GM19328 (cell line): ENCODE measurements around the gene HS6ST1.

ENCODE experiments used
- ATAC-seq: cut with Tn5 transposase; IDR thresholded peaks from one replicate; pipeline ENCODE4 v1.9.1; 2021; ENCODE audit warnings: mild to moderate bottlenecking, moderate library complexity; ENCODE audit not compliant: unreplicated experiment

Gene HS6ST1

DNA sequence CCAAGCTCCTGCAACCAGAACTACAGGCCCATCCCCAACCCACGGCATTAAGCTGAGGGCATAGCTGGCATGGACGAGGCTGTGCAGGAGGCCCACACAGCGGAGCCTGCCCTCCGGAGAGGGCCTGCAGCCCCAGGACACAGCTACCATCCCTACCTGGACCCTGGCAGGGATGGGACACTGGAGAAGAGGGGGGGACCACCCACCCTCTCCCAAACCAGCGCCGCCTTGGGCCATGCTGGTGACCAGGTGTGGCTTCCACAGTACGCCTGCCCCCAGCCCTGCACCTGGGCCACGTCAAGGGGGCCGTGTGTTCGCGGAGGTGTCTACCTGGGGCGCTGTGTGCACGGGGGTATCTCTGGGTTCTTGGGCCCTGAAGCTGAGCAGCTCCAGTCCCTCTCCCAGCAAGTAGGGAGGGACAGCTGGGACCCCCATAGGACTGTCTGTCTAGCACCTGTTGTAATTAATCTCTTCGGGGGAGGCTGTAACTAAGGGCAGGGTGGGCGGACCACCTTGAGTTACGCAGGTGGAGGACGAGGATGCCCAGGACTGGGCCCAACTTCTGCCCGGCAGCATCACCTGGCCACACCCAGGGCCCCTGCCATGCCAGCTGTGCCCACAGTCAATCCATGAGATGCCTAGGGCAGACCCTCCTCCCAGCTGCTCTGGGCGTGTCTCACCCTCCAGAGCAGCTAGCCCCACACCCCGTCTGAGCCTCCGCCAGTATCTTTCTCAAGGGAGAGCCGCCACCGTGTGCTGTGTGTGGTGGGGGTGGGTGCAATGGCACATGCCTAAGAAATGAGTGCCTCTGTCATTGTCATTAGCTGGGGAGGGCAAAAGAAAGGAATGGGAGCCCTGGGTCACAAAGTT is 18.3 kb downstream of the HS6ST1 start:
- no peak for ATAC-seq

DNA sequence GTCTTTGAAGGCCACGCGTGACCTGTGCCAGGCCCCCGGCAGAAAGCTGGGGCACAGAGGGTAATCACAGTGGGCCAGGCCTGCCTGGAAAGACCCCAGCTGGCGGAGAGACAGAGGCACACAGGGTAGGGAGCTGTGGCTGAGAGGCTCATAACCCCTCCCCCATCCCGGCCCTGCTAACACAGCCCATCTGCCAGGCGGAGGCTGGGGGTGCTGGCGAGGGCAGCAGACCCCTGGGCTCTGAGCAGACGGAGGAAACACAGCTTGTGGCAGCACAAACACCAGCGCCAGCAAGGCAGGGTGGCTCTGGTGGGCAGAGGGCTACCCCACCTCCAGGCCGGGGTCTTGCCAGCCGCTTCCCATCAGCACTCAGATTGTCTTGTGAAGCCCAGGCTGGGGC is 19.0 kb downstream of the HS6ST1 start:
- ATAC-seq, result no peak

DNA sequence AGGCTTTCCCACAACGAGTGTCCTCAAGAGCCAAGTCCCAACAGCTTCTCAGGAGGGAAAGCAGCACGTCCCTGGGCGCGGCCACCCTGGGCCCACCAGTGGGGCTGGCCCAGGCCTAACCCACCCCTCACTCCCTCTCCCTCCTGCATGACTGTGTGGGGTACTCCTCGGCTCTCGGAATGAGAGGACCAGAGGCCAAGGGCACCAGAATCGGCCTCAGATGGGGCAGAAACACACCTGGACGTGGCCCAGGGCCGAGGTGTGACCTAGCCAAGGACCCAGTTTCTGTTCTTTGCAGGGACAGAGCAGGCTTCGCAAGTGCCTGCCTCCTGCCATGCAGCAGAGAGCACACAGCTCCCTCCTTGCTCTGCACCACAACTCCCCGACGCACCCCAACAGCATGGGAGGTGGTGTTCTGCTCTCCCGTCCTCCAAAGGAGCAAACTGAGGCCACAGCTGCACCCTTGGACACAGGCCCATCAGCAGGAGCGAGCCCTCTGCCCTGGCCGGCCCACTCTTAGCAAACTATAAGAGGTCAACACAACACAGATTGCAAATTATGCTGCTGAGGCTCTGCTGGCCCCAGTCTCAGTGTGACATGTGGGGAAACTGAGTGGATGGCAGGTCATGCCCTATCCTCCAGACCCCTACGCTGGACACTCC is 19.7 kb downstream of the HS6ST1 start:
- no peak for ATAC-seq

- ATAC-seq, result no peak
Measured at GRCh38 chr2:128298286-128298685, 20.4 kb downstream of the HS6ST1 start.

- no peak for ATAC-seq
Measured at GRCh38 chr2:128293870-128294455, 24.7 kb downstream of the HS6ST1 start.

GRCh38 chr2:128293426-128293755 is 25.3 kb downstream of the HS6ST1 start:
- ATAC-seq, result no peak

DNA sequence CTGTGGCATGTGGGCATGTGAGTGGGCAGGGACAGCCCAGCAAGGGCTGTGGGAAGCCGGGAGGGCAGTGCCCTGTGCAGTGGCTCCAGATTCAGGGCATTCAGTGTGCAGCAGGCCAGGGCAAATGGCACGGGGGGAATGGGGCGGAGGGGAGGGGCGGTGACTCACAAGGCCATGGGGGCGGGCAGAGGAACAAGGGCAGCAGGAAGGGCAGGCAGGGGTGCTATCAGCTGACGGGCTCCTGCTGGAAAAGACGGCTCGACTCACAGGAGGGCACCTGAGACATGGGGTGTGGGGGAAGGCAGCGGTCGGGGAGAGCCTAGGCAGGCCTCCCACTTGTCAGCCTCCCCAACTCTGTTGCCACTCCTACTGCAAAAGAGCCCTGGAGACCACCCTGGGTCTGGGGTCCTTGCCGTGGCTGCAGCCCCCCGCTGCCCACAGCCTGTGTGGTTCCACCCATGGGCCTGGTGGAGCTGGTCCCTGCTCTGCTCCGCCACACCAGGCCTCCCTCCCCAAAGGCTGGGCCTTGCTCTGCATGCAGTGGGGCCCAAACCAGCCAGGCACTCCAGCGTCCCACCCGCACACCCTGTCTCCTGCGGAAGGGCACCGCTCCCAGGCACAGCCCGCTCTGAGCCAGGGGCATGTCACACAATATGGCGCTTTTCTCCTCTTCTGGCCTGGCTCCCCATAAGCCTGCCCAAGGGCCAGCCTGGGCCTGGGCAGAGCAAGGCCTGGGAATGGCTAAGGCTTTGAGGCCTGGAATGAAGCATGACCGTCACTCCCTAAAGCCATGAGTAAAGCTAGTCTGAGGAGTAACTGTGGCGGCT is 25.9 kb downstream of the HS6ST1 start:
- no peak for ATAC-seq

DNA sequence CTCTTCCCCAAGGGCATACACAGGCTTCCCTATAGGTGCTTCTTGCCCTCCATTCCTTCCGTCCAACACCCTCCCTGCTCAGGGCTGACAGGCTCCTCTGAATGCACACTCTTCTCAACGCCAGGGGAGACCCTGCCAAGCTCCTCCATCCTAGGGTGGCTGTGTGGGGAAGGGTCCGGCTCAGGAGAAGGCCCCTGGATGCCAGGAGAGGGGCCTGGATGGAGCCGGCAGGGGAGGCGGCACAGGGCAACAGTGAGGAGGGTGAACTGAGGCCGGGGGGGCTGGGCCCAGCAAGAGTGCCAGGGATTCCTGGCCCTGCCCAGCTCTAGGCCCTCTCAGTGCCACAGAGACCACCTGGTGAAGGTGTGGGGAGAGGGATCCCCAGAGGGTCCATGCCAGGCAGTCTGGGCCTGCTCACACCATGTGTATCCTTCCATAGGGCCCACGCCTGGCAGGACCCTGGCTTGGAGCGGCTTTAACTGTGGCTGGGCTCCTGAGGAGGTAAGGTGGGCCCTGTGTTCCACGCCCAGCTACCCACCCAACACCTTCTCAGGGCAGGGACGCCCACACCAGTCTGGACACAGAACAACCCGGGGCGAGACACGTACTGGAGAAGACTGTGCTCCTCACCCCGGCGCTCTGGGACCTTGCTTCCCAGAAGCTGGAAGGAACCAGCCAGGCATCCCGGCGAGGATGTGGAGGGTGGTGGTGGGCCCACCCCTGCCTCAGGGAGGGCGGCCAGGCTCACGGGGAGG is 26.6 kb downstream of the HS6ST1 start:
- ATAC-seq, result no peak

DNA sequence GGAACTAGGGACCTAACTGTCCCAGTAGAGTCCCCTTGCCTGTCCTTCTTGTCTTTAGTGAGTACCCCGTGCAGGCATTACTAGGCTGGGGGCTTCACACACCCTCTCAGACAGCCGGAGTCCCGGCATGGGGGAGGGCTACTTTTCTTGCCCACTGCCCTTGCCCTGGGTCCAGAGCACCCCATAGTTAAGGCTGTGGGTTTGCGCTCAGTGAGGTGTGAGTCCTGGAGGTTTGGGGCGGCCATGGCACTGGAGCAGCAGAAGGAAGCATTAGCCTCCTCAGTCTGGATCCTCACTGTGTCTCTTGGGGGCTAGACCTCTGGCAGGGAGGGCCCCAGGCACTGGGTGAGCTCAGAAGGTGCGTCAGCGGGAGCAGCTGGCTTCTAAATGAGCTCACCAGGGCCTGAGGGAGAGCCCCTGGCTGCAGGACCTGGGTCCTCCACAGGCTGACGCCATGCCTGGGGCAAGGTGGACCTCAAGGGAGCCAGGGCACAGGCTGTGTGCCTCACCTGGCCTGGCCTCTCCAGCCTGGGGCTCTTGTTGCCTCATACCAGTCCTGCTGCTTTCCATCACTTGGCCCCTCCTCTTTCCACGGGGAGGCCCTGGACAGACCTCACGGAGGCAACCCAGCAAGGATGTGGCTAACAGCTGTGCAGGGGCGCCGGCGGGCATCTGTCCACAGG is 27.4 kb downstream of the HS6ST1 start:
- ATAC-seq, result no peak

DNA sequence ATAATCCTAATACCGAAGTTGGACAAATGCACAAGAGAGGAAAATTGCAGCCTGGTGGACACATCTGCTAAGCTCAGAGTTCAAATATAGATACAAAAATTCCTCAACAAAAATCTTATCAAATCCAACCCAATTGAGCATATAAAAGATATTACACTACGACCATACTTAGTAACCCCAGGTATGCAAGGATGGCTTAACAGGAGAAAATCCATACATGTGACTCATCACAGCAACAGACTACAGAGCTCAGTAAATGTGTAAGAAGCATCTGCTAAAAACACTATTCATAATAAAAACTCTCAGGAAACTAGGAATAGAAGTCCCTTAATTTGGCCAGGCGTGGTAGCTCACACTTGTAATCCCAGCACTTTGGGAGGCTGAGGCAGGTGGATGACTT is 28.3 kb downstream of the HS6ST1 start:
- ATAC-seq, result no peak

- ATAC-seq, result no peak
Measured at GRCh38 chr2:128289439-128289838, 29.2 kb downstream of the HS6ST1 start.

DNA sequence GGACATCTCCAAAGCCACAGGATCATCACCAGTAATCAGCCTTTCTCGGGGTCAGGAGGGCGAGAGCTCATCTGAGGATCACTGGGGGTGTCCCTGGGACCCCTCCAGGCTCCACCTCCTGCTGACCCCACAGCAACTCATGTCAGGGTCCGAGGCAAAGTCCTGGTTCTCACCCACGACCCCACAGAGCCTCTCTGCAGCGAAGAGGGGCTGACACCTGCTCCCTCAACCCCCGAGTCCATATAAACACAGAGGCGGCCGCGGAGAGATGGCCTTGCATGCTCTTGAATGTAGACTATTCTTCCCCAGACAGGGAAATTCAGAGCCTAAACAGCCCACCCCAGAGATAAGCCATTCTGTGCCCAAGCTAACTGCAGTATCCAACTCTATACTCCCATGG is 29.9 kb downstream of the HS6ST1 start:
- ATAC-seq, result no peak

- no peak for ATAC-seq
Measured at GRCh38 chr2:128287780-128288735, 30.6 kb downstream of the HS6ST1 start.

DNA sequence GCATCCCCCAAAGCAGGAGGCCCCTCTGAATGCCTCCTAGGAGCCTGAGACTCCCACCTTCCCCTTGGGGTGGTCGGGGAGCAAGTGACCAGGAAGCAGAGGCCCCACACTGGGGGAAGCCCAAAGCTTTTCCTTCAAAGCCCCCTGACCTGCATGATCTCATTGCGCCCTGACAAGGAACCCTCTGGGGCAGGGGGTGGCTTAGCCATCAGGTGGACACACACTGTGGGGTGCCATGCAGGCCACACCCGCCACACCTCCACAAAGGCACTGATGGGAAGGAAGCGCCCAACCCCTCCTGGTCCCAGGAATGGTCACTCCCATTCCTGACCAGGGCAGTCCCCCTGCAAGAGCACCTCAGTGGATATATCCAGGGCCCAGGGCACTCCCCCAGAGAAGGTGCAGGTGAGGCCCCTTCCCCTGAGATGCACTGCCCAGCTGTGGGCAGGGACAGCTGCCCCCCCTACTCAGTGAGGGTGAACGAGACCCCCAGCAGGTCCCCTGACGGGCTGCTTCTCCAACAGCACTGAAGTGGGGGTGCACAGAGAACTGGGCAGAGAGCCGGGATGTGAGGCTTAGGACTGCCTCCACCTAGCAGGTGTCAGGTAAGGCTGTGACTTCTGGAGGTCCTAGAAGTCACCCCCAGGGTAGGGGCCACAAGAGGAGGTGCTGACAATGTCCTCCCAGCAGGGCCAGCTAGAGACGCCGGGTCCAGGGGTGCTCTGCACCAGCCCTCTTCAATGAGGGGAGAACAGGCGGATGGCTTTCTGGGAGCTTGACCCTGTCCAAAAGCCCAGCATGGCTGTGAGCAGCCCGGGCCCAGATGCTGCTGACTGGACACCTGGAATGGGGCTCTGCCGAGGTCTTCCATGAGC is 31.5 kb downstream of the HS6ST1 start:
- no peak for ATAC-seq

GRCh38 chr2:128286011-128286721 is 32.5 kb downstream of the HS6ST1 start:
- no peak for ATAC-seq

DNA sequence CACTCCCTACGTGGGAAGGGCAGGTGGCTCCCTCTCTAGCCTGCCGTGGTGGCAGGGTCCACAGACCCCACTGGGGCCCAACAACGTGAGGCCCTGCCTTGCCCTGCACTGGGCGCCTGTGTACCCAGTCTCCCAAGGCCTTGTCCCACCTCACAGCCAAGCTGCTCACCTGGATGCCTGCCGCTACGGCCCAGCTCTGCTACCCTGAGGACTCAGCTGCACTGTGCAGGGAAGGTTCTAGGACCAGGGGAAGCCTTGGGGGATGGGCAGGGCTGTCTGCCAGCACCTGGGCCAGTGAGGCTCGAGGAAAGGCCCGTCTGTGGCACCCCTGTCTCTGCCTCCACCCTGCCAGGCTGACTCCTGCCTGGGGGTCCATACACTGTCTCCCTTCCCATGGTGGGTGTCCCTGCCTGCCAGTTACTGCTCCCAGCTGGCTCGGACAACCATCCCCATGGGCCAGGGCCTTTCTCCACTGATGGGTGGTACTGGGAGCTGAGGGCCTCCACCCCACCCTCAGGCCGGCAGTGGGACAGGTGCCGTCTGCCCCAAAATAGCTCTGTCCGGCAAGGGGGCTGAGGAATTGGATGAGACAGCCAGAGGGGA is 33.2 kb downstream of the HS6ST1 start:
- no peak for ATAC-seq

GRCh38 chr2:128284841-128285240 is 33.8 kb downstream of the HS6ST1 start:
- ATAC-seq, result no peak
